Measurements from ENCODE around the gene ATP2A2. TPM values are rescaled to one million over a fixed set of nuclear protein-coding genes. Genes with fewer than 3 reads are reported as not detected.

The ATP2A2 gene
- total and polyA plus RNA-seq, 2 of the 8 experiments (the other 6 are each of a cell fraction or from before 2014, with no cell fraction given) = 86.1 to 271 TPM

DNA sequence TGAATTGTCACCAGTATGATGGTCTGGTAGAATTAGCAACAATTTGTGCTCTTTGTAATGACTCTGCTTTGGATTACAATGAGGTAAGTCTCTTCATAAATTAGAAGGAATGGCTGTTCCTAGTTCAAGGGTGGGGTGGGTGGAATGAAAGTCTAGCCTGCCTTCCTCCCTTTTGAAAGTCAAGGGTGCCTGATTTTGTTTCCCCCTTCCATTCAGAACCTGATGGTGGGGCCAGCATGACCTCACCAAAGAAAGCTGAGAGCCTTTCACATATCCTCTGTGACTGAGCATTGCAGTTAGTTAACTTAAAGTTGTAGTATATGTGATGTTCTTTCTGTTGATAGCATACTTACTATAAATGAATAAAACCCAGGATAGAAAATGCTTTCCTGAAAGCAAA is 52.2 kb downstream of the ATP2A2 start (continued):
- TF ChIP-seq BRCA1 (IDR thresholded peaks at IDR 0.05; ENCODE audit: low read depth, low read length) (no peak), POLR2AphosphoS5 (IDR thresholded peaks at IDR 0.05; ENCODE audit: low read depth, low read length) (no peak), FOSL1 (IDR thresholded peaks at IDR 0.05; ENCODE audit: insufficient read depth, low read depth, low read length) (no peak), ZNF274 (IDR thresholded peaks at IDR 0.05; ENCODE audit: borderline replicate concordance, extremely low read depth, low read length) (no peak), BACH1 (IDR thresholded peaks at IDR 0.05; ENCODE audit: low read length) (no peak)
- TF ChIP-seq, protein P1, sequence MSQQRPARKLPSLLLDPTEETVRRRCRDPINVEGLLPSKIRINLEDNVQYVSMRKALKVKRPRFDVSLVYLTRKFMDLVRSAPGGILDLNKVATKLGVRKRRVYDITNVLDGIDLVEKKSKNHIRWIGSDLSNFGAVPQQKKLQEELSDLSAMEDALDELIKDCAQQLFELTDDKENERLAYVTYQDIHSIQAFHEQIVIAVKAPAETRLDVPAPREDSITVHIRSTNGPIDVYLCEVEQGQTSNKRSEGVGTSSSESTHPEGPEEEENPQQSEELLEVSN (IDR thresholded peaks at IDR 0.05) = no peak
